ENCODE data around the gene OR10C1.

DNA sequence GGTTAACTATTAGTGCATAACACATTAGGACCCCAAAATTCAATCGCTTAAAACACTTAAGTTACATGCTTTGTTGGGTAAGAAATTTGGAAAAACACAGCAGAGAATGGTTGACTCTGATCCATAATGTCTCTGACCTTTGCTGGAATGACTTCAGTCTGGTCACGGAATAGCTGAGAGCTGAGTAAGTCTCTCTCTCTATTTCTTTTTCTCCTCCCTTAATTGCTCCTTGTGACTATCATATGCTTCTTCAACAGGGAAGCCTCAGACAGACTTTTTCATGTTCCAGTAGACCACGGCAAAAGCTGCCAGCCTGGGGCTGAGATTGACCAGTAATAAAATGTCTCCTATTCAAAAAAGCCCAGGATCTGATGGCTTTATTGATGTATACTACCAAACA lies 19.6 kb upstream of the OR10C1 start:
- no peak for TF ChIP-seq PAX8 (CRISPR knock-in tag; IDR thresholded peaks at IDR 0.05; ENCODE audit: borderline replicate concordance)
- TF ChIP-seq, protein P1, sequence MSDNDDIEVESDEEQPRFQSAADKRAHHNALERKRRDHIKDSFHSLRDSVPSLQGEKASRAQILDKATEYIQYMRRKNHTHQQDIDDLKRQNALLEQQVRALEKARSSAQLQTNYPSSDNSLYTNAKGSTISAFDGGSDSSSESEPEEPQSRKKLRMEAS (IDR thresholded peaks at IDR 0.05) = no peak
- no peak for TF ChIP-seq ZNF121 (CRISPR knock-in tag; IDR thresholded peaks at IDR 0.05)
- TF ChIP-seq, protein P2, sequence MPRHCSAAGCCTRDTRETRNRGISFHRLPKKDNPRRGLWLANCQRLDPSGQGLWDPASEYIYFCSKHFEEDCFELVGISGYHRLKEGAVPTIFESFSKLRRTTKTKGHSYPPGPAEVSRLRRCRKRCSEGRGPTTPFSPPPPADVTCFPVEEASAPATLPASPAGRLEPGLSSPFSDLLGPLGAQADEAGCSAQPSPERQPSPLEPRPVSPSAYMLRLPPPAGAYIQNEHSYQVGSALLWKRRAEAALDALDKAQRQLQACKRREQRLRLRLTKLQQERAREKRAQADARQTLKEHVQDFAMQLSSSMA (CRISPR knock-in tag; IDR thresholded peaks at IDR 0.05) = no peak

Measured in HepG2 (cell line).